Esophagus muscularis mucosa (tissue), 3 donors: ENCODE results near the gene GALNTL6.

ENCODE experiments used
- CTCF ChIP-seq, 3 experiments: fragments of 200-600 bp in 2 of 3; fragments of 450-650 bp in 1 of 3; sonication (generic) in 2 of 3; IDR thresholded peaks; one replicate each; pipeline ENCODE4 v1.5.1; 2017 to 2019; ENCODE audit warnings: antibody characterized with exemption in 3 of 3, mild to moderate bottlenecking in 2 of 3, moderate library complexity in 1 of 3
- EP300 ChIP-seq: sonication (generic); formaldehyde crosslinking; IDR thresholded peaks from one replicate; pipeline ENCODE4 v1.6.1; 2017; ENCODE audit warnings: antibody characterized with exemption

GRCh38 chr4:172986114-172986513, 1172.9 kb downstream of the GALNTL6 start:
- no peak for TF ChIP-seq CTCF (IDR thresholded peaks at IDR 0.05)
- TF ChIP-seq EP300, result no peak
